Renal cortex interstitium (tissue), 11 donors: Measurements from ENCODE around the gene REEP3. TPM values are rescaled to one million over a fixed set of nuclear protein-coding genes. Genes with fewer than 3 reads are reported as not detected.

ENCODE experiments used
- DNase-seq, 11 donors: peaks; one replicate each; pipeline ENCODE4 v3.0.0-alpha.2; 2013; ENCODE audit warnings: low read depth in 9 of 11, low spot score in 4 of 11; ENCODE audit errors: extremely low read depth in 1 of 11
- polyA plus RNA-seq, 3 donors: library from polyadenylated mRNA; unstranded; fragments of 120-200 nt; gene quantifications; one replicate each; pipeline ENCODE4 v1.2.1, GENCODE V29; 2013; ENCODE audit not compliant: insufficient read length in 3 of 3

REEP3 gene
- polyA plus RNA-seq, 3 donors: 26.3 to 39.0 (median 34.2) TPM

- DNase-seq: no peak
Observed at GRCh38 chr10:63605197-63605967, 84.2 kb downstream of the REEP3 start.

- no peak for DNase-seq
Observed at GRCh38 chr10:63608511-63608910, 87.3 kb downstream of the REEP3 start.

- DNase-seq: no peak
Observed at GRCh38 chr10:63611078-63611477, 89.9 kb downstream of the REEP3 start.

- DNase-seq: peak in 6 of 11 donors; percentile 35 to 57 (median 43)
Observed at GRCh38 chr10:63614371-63614891, 93.2 kb downstream of the REEP3 start.

- no peak for DNase-seq
Observed at GRCh38 chr10:63618552-63618951, 97.4 kb downstream of the REEP3 start.

- no peak for DNase-seq
Observed at GRCh38 chr10:63619426-63619825, 98.2 kb downstream of the REEP3 start.

- no peak for DNase-seq
Observed at GRCh38 chr10:63622097-63622496, 100.9 kb downstream of the REEP3 start.

GRCh38 chr10:63624701-63625100 is 103.5 kb downstream of the REEP3 start:
- no peak for DNase-seq

- DNase-seq: peak in 1 of 11 donors; percentile 17
Observed at GRCh38 chr10:63627396-63627795, 106.2 kb downstream of the REEP3 start.

GRCh38 chr10:63627881-63628296 is 106.7 kb downstream of the REEP3 start:
- DNase-seq: peak in 4 of 11 donors; percentile 27 to 48 (median 39)

GRCh38 chr10:63628526-63629362 is 107.5 kb downstream of the REEP3 start:
- peak; percentile 73 to 91 (median 81) for DNase-seq

- DNase-seq: peak; percentile 93 to 98 (median 94)
Observed at GRCh38 chr10:63629363-63630084, 108.3 kb downstream of the REEP3 start.

- DNase-seq: peak; percentile 62 to 88 (median 78)
Observed at GRCh38 chr10:63630085-63630930, 109.1 kb downstream of the REEP3 start.

GRCh38 chr10:63630931-63631680 is 109.9 kb downstream of the REEP3 start:
- no peak for DNase-seq

- no peak for DNase-seq
Observed at GRCh38 chr10:63631991-63632390, 110.8 kb downstream of the REEP3 start.

- DNase-seq: peak in 1 of 11 donors; percentile 24
Observed at GRCh38 chr10:63633677-63634487, 112.7 kb downstream of the REEP3 start.
